HEK293T (cell line): ENCODE measurements around the gene MIEF2.

ENCODE experiments used
- ELF4 ChIP-seq: fragments of 450-650 bp; IDR thresholded peaks from 2 replicates; pipeline ENCODE4 v1.6.1; 2017; ENCODE audit warnings: antibody characterized with exemption
- TARDBP ChIP-seq: fragments of 450-650 bp; IDR thresholded peaks from 2 replicates; pipeline ENCODE4 v1.6.1; 2016
- ZNF384 ChIP-seq: fragments of 450-650 bp; IDR thresholded peaks from 2 replicates; pipeline ENCODE4 v1.6.1; 2016
- TF ChIP-seq, protein P1 (sequence below): fragments of 450-650 bp; IDR thresholded peaks from 2 replicates; pipeline ENCODE4 v1.6.1; 2016

DNA sequence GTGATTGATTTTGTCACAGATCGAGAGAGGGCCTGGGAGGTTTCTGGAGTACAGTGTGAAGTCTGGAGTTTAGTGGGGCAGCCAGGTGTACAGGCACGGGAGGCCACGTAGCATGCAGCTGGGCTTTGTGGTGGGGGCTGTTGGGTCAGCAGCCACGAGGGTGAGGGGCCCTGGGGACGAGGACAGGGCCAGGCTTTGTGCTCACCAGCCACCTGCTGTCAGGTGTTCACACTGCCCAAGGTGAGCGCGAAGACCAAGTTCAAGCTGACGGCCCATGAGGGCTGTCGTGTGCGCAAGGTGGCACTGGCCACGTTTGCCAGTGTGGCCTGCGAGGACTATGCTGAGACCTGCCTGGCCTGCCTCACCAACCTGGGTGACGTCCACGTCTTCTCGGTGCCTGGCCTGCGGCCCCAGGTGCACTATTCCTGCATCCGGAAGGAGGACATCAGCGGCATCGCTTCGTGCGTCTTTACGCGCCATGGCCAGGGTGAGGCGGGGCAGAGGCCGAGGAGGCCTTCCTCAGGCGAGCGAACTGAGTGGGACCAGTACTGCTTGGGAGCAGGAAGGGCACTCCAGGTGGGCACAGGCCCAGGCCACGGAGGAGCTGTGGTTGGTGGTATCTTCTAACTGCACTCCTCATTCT, 19.1 kb upstream of the MIEF2 start:
- TF ChIP-seq ELF4, result no peak
- TF ChIP-seq, protein P1, sequence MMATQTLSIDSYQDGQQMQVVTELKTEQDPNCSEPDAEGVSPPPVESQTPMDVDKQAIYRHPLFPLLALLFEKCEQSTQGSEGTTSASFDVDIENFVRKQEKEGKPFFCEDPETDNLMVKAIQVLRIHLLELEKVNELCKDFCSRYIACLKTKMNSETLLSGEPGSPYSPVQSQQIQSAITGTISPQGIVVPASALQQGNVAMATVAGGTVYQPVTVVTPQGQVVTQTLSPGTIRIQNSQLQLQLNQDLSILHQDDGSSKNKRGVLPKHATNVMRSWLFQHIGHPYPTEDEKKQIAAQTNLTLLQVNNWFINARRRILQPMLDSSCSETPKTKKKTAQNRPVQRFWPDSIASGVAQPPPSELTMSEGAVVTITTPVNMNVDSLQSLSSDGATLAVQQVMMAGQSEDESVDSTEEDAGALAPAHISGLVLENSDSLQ, result no peak
- TF ChIP-seq TARDBP, result no peak
- TF ChIP-seq ZNF384, result no peak
